ENCODE data around the gene RFWD3.
A peak's percentile ranks its signal among the peaks of the same experiment; 100 is the strongest.

RFWD3 gene

GRCh38 chr16:74652249-74652648 lies 14.4 kb downstream of the RFWD3 start:
- DNase-seq (ENCODE audit: low read depth): no peak
- no peak overlapping the region for H3K4me3 ChIP-seq (ENCODE audit: low read depth, low read length)
- TF ChIP-seq CTCF (conservative IDR thresholded peaks at IDR 0.05; ENCODE audit: low read depth, low read length): no peak

DNA sequence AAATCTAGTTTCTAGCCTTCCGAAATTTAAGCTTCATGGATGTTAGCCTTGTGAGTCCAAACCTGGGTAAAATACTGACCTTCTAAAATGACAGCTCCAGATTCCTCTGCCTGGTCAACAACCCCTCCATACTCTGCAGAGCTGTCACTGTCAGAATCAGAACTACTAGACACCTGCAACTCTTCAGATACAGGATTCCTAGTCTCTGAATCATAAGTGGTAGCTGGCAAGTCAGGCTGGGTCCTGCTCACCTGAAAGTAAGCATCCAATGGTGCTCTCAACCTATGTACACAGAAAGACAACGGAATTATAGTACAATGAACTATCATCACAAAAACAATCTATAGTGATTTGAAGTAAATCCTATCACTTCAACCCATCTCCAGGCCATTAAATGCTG lies 14.8 kb downstream of the RFWD3 start:
- TF ChIP-seq CTCF (conservative IDR thresholded peaks at IDR 0.05; ENCODE audit: low read depth, low read length): no peak

GRCh38 chr16:74650966-74651567 lies 15.6 kb downstream of the RFWD3 start:
- no peak overlapping the region for H3K4me3 ChIP-seq (ENCODE audit: low read depth, low read length)
- peak; percentile 56 for TF ChIP-seq CTCF (conservative IDR thresholded peaks at IDR 0.05; ENCODE audit: low read depth, low read length)
- DNase-seq (ENCODE audit: low read depth): peak; percentile 38

More for the DNA sequence above, 14.8 kb downstream of the RFWD3 start:
- no peak for DNase-seq (ENCODE audit: low read depth)
- H3K4me3 ChIP-seq (ENCODE audit: low read depth, low read length): no peak overlapping the region

GRCh38 chr16:74649839-74650504 lies 16.7 kb downstream of the RFWD3 start:
- H3K4me3 ChIP-seq (ENCODE audit: low read depth, low read length): no peak overlapping the region
- TF ChIP-seq CTCF (conservative IDR thresholded peaks at IDR 0.05; ENCODE audit: low read depth, low read length): no peak
- no peak for DNase-seq (ENCODE audit: low read depth)

- no peak for TF ChIP-seq CTCF (conservative IDR thresholded peaks at IDR 0.05; ENCODE audit: low read depth, low read length)
- no peak for DNase-seq (ENCODE audit: low read depth)
- H3K4me3 ChIP-seq (ENCODE audit: low read depth, low read length): no peak overlapping the region
These were observed 24.7 kb downstream of the RFWD3 start for GRCh38 chr16:74641969-74642368.

DNA sequence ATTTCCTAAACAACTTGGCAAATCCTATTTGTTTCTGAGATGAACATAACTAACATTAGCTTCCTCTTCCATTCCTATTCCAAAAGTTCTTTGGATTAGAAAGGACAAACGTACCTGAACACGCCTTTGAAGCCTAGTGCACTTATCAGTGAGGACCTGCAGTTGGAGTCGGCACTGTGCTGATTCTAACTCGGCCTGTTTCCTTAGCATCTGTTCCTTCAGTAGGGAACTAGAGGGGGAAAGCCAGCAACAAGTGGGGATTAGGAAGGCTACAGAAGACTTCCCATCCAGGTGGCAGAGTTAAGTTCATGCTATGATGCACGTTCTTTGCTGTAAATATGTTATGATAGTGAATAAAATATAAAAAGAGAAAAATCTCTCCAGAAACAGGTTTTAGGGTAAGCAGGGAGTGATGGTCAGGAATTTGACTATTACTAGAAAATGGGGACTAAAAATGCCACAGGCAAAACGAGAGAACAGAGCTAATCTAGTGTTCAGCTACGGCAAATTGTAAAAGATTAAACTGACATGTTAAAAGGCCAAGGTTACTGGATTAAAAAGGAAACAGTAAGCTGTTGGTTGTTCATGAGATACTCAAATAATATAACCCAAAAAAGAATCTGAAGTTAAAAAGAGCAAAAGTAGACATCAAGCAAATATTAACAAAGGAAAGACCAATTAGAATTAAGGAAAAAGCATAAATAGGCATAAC lies 28.8 kb downstream of the RFWD3 start:
- no peak for TF ChIP-seq CTCF (conservative IDR thresholded peaks at IDR 0.05; ENCODE audit: low read depth, low read length)
- no peak overlapping the region for H3K4me3 ChIP-seq (ENCODE audit: low read depth, low read length)
- no peak for DNase-seq (ENCODE audit: low read depth)

Data from choroid plexus epithelial cell (primary cell).